Measurements from ENCODE around the gene THSD7A. TPM values are rescaled to one million over a fixed set of nuclear protein-coding genes. Genes with fewer than 3 reads are reported as not detected.

The THSD7A gene
- polyA plus RNA-seq, 1 experiment: 0.06 TPM

DNA sequence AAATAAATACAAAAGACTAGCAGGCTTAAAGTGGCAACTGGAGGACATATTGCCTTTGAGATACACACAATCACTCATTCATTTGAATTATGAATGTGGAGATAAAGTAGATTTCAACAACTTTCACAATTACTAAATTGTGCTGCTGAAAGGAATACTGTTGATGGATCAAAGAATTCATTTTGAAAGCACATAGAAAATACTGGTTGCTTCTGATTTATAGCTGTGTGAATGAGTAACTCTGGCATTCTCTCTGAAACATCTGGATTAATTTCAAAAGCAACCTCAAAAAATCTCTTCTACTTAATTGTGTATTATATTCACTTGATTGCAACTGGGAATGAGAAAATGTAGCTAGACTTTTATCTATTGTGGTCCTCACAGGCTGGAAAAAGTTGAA lies 397.6 kb downstream of the THSD7A start:
- no peaks in the 10 kb centered on the region for H3K27me3 ChIP-seq (ENCODE audit: control insufficient read depth, insufficient read depth, low read length)
- POLR2A ChIA-PET: no interaction called here
- H3K9me3 ChIP-seq (ENCODE audit: control insufficient read depth, insufficient read depth, low read length): no peaks in the 10 kb centered on the region
- DNase-seq (ENCODE audit: low read depth, low spot score): no peak
- no peak overlapping the region for H3K4me3 ChIP-seq (ENCODE audit: low read depth, low read length)
- no peak overlapping the region for H3K27ac ChIP-seq (ENCODE audit: low read depth, low read length)
- CTCF ChIA-PET: no interaction called here
- TF ChIP-seq, protein P1, sequence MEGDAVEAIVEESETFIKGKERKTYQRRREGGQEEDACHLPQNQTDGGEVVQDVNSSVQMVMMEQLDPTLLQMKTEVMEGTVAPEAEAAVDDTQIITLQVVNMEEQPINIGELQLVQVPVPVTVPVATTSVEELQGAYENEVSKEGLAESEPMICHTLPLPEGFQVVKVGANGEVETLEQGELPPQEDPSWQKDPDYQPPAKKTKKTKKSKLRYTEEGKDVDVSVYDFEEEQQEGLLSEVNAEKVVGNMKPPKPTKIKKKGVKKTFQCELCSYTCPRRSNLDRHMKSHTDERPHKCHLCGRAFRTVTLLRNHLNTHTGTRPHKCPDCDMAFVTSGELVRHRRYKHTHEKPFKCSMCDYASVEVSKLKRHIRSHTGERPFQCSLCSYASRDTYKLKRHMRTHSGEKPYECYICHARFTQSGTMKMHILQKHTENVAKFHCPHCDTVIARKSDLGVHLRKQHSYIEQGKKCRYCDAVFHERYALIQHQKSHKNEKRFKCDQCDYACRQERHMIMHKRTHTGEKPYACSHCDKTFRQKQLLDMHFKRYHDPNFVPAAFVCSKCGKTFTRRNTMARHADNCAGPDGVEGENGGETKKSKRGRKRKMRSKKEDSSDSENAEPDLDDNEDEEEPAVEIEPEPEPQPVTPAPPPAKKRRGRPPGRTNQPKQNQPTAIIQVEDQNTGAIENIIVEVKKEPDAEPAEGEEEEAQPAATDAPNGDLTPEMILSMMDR (IDR thresholded peaks at IDR 0.05; ENCODE audit: low read depth, low read length): no peak

DNA sequence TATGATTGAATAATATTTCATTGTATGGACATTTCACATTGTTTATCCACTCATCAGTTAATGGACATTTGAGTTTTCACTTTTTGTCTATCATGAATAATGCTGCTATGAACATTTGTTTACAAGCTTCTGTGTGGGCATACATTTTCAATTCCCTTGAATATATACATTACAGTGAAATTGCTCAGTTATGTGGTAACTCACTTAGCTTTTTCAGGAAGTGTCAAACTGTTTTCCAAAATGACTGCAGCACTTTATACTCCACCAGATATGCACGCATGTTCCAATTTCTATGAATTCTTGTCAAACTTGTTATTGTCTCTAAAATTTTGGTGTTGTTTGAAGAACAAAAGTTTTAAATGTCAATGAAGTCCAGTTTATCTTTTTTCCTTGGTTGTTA lies 401.2 kb downstream of the THSD7A start:
- H3K4me3 ChIP-seq (ENCODE audit: low read depth, low read length): no peak overlapping the region
- TF ChIP-seq, protein P1 (IDR thresholded peaks at IDR 0.05; ENCODE audit: low read depth, low read length): no peak
- no peak overlapping the region for H3K27ac ChIP-seq (ENCODE audit: low read depth, low read length)
- ChIA-PET CTCF (no interaction called here), POLR2A (no interaction called here)
- no peak for DNase-seq (ENCODE audit: low read depth, low spot score)
- no peaks in the 10 kb centered on the region for H3K27me3 ChIP-seq (ENCODE audit: control insufficient read depth, insufficient read depth, low read length)
- H3K9me3 ChIP-seq (ENCODE audit: control insufficient read depth, insufficient read depth, low read length): no peaks in the 10 kb centered on the region

DNA sequence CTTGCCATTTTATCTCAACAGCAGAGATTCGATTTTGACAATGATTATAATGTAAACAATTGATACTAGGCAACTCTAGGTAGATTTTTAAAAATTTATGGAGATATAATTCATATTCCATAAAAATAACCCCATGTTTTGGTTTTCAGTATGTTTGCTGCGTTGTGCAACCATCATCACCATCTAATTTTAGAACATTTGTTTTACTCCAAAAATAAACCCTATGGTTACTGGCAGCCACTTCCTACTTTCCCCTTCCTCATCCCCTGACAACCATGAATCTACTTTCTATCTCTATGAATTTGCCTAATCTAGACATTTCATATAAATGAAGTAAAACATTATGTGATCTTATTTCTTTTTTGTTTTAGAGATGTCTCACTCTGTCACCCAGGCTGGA lies 401.9 kb downstream of the THSD7A start:
- H3K27ac ChIP-seq (ENCODE audit: low read depth, low read length): no peak overlapping the region
- H3K4me3 ChIP-seq (ENCODE audit: low read depth, low read length): no peak overlapping the region
- TF ChIP-seq, protein P1 (IDR thresholded peaks at IDR 0.05; ENCODE audit: low read depth, low read length): no peak
- ChIA-PET CTCF (no interaction called here), POLR2A (no interaction called here)
- no peaks in the 10 kb centered on the region for H3K27me3 ChIP-seq (ENCODE audit: control insufficient read depth, insufficient read depth, low read length)
- H3K9me3 ChIP-seq (ENCODE audit: control insufficient read depth, insufficient read depth, low read length): no peaks in the 10 kb centered on the region
- DNase-seq (ENCODE audit: low read depth, low spot score): no peak

DNA sequence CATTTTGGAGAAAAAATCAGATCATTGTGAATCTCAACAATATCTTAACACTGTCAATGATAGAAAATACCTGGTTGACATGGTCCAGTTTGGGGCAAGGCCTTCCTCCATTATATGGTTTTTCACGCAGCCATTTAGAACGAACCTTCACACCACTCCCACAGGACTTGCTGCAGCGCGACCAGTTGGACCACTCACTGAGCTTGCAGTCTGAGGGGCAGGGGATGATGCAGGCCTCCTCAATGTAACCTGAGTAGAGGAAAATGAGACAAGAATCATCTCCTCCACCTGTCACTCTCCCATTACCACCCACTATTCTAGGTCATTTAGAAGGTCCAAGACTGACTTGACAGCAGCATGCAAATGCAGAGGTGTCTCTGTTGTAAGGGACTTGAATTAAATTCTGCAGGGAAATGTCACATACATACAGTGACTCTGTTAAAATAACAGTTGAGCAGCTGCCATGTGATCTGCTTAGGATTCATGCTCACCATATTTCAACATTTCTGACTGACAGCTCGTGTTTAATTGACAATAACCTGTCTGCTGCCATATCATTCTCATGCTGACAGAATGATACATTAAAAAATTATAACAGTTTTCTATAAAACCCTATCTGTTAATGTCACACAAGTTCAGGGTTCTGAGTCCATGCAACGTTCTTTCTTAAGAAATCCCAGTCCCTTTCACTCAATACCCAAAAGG lies 403.0 kb downstream of the THSD7A start:
- Histone ChIP-seq H3K9me3 (ENCODE audit: control insufficient read depth, insufficient read depth, low read length) (no peaks in the 10 kb centered on the region), H3K27ac (ENCODE audit: low read depth, low read length) (no peak overlapping the region), H3K27me3 (ENCODE audit: control insufficient read depth, insufficient read depth, low read length) (no peaks in the 10 kb centered on the region), H3K4me3 (ENCODE audit: low read depth, low read length) (no peak overlapping the region)
- POLR2A ChIA-PET: no interaction called here
- CTCF ChIA-PET: interaction anchor here (0.7 kb wide), 1 partner anchor 1062 kb away, joined by 3 read pairs; no protein-coding TSS in a partner anchor
- TF ChIP-seq, protein P1 (IDR thresholded peaks at IDR 0.05; ENCODE audit: low read depth, low read length): no peak
- no peak for DNase-seq (ENCODE audit: low read depth, low spot score)

DNA sequence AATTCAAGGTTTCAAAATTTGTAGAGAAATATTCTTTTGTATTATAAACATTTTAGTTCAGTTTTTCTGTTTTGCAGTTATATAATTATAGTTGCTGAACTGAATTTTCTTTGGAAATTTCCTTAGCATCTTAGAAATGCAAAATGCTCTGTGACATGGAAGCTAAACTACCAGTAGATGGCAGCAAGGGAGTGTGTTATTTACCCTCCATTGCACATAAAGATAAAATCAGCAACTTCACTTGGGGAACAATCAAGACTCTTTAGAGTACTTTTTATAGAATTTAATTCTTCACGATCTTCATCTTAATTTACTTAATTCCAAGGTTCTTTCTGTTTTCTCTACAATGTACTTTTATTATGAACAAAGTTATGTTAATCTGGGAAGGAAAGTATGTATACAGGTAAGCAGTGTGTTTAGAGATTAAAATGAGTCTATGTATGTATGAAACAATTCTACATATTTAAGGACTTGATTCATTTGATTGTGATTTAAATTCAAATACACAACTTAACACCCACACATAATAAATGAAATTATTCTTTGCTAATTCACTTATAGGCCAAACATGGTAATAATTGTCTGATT lies 404.2 kb downstream of the THSD7A start:
- POLR2A ChIA-PET: no interaction called here
- H3K27ac ChIP-seq (ENCODE audit: low read depth, low read length): no peak overlapping the region
- CTCF ChIA-PET: interaction anchor here (1.0 to 1.2 kb wide), 3 partner anchors 30 to 895 kb away, joined by 3 to 5 read pairs (median 4); no protein-coding TSS in a partner anchor
- H3K9me3 ChIP-seq (ENCODE audit: control insufficient read depth, insufficient read depth, low read length): no peaks in the 10 kb centered on the region
- peak; percentile 46 for DNase-seq (ENCODE audit: low read depth, low spot score)
- H3K4me3 ChIP-seq (ENCODE audit: low read depth, low read length): no peak overlapping the region
- TF ChIP-seq, protein P1 (IDR thresholded peaks at IDR 0.05; ENCODE audit: low read depth, low read length): peak; percentile 84
- H3K27me3 ChIP-seq (ENCODE audit: control insufficient read depth, insufficient read depth, low read length): no peaks in the 10 kb centered on the region
